Stimulated activated CD4-positive, alpha-beta T cell treated with anti-CD3 and anti-CD28 coated beads, Interleukin-15, amount 100 ng/mL, for 1 hour (primary cell): ENCODE results near the gene DTX1.

ENCODE experiments used
- DNase-seq, 2 donors: peaks; one replicate each; pipeline ENCODE4 v3.0.0-alpha.2; 2020; ENCODE audit warnings: low read depth in 1 of 2, low spot score in 1 of 2

DTX1 gene

DNA sequence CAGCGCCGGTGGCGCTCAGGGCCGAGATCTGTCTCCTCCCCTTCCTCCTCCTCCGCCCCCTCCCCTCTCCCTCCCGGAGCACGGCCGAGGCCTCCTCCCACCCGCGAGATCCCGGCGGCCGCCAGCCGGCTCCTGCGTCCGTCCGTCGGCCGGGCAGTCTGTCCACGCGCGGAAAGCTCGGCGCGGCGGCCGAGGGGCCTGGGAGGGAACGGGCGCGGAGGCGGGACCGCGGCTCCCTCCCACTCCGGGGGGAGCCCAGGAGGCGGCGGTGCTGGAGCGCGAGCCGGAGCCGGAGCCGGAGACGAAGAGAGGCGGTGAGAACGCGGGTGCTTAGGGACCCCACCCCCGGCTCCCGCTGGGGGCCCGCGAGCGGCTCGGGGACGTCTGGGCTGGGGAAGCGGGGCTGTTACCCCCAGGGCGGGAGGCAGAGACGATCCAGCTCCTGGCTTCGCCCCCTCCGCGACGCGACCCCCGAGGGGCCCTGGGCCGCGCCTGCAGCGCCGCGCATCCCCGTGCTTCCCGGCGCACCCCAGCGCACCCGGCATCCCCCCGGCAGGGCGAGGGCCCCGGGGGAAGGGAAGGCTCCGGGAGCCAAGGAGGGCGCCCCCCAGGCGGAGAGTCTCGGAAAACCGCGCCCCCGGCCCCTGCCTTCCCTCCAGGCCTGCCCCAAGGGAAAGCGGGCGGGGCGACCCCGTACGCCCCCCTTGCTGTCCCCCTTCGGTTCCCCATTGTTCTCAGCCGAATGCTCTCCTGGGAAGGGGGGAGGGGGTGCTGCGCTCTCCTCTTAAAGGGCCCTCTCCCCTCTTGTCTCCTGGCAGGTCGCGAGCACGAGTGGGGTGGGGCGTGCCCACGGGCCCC is at the start of gene DTX1:
Gene DTX1 (plus strand): TSS at position 100 of the 858 bp plus-strand sequence. CDS start 1,463 bp downstream, outside the sequence.
- peak in 1 of 2 donors; percentile 22 for DNase-seq

- DNase-seq: no peak
Observed at GRCh38 chr12:113007166-113007565, 49.4 kb upstream of the DTX1 start.

- DNase-seq: no peak
Observed at GRCh38 chr12:113010701-113011100, 45.8 kb upstream of the DTX1 start.

- DNase-seq: no peak
Observed at GRCh38 chr12:113014565-113014964, 42.0 kb upstream of the DTX1 start.

- no peak for DNase-seq
Observed at GRCh38 chr12:113016796-113017195, 39.7 kb upstream of the DTX1 start.

GRCh38 chr12:113019025-113019424 is 37.5 kb upstream of the DTX1 start:
- no peak for DNase-seq

DNA sequence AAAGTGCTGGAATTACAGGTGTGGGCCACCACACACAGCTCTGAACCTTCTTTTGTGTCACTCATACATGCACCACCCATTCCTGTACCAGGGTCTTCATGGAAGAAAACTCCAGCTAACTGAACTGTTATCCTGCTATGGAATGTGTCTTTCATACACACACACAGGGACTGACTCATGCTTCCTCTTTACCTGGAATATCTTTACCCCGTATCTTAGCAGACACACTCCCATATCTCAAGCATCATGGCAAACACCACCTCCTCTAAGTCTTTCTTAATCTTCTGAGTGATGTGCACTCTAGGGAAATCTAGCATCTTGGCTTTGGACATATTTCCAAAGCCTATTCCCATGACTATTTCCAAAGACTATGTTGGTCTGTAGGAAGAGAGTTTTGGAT is 35.0 kb upstream of the DTX1 start:
- DNase-seq: no peak

DNA sequence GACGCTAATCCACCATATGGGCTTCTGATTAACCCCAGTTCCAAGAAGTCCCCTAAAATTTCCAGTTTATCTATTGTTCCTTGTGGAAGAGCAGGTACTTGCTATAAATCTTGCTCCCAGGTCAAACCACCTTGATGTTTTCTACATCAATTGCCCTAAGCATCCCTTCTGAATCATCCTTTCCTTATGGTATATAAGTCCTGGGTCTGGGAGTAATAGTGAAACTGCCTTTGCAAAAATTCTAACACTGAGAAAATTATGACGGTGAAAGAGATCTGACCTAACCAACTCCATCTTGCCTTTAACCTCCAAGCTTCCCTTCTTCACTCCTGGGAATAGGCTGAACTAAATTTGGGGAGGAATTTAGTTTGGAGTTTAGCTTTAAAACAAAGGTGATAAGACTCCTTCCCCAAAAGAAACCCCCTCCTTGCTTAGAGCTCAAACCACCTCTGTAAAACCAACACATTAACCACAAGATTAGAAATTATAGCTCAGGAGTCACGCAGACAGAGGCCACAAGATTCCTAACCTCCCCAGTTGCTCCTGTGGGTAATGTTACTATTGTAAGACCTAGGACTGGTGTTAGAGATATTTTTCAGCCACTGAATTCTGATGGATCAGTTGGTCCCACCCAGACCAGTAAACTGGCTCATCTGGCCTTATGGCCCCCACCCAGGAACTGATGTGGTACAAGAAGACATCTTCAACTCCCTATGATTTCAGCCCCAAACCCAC is 33.8 kb upstream of the DTX1 start:
- no peak for DNase-seq

- DNase-seq: no peak
Observed at GRCh38 chr12:113027726-113028125, 28.8 kb upstream of the DTX1 start.

DNA sequence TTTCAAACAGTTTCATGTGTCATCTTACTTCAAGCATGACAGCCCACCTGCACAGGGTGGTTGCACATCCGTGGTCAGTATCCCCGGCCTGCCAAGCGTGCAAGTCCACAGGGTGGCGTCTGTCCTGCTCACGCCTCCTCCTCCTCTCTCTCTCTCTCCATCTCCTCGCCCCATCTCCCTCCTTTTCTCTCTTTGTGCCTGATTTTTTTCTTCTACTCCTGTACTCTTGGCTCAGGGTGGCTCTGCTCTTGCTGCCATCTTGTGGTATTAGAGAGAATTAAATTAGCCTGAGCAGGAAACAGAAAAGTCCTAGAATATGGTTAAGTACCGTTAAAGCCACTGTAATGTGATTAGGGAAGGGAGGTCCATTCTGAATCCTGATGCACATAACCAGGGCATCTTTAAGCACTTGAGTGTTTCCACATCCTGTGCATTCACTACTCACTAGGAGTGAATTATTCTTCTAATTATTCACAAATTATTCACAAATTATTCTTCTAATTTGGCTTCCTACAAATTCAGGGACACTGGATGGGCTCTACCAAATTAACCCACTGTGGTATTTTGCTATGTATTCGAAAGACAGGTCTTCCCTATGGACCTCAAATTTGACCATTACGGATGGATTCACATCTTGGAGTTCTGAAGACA is 25.5 kb upstream of the DTX1 start:
- no peak for DNase-seq

DNA sequence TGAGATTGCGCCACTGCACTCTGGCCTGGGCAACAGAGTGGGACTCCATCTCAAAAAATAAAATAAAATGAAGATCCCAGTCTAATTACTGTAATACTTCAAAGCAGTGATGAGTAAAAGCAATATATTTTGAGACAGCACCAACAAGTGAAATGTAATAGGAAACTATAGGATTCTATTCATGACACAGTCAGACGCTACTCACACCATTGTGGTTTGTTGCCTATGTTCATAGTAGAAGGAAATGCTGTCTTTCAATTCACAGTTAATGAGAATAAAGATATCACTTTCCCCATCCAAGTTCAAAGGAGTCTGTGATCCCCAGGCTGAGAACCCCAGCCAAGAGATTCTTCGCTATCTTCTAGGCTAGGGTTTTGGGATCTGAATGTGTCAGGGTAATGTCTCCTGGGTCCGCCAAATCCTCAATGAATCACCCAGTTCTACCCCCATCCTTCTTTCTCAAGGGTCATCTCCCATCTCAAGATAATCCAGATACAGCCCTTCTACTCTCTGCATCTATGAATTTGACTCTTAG is 16.6 kb upstream of the DTX1 start:
- no peak for DNase-seq

- DNase-seq: no peak
Observed at GRCh38 chr12:113040722-113041171, 15.8 kb upstream of the DTX1 start.

- DNase-seq: no peak
Observed at GRCh38 chr12:113041560-113041959, 15.0 kb upstream of the DTX1 start.

GRCh38 chr12:113043240-113043639 is 13.3 kb upstream of the DTX1 start:
- DNase-seq: no peak

- no peak for DNase-seq
Observed at GRCh38 chr12:113044516-113044915, 12.0 kb upstream of the DTX1 start.

DNA sequence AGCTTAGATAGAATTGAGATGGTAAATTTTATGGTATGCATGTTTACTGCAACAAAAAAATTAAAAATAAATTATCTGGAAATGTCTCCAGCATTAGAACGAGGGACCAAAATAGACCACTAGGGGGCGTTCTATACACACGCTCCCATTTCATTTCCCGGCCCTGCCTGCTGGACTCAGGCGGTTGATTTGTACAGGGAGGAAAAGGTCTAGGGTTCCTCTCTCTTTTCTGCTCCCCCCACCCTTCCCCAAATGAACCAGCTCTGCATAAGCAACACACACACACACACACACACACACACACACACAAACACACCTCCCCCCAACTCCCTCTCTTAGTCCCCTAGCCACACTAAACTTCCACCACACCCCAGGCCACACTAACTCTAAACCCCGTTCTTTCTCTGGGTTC is 7.8 kb upstream of the DTX1 start:
- peak in 1 of 2 donors; percentile 31 for DNase-seq

DNA sequence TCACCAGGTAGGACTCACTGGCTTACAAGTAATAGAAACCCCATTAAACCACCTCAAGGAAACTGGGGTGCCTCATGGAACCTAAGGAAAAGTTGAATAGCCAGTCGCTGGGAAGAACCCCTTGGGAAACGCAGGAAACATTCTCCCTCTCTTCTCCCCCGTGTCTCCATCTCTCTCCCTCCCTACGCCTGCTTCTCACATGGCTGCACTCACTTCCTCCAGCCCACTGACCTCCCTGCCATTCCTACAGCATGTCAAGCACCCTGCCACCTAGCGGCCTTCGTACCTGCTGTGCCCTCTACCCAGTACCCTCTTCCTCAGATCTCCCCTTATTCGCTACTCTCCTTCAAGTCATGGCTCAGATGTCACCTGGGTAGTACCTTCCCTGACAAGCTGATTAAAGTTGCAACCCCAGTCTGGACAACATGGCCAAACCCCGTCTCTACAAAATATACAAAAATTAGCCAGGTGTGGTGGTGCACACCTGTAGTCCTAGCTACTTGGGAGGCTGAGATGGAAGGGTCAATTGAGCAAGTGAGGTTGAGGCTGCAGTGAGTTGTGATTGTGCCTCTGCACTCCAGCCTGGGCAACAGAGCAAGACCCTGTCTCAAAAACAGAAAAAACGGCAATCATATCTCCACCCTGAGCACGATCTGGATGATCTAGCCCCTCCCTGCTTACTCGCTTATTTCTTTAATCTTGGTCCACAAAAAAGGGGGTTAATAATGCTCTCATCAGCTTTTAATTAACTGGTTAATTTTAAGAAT is 6.4 kb upstream of the DTX1 start:
- DNase-seq: no peak

DNA sequence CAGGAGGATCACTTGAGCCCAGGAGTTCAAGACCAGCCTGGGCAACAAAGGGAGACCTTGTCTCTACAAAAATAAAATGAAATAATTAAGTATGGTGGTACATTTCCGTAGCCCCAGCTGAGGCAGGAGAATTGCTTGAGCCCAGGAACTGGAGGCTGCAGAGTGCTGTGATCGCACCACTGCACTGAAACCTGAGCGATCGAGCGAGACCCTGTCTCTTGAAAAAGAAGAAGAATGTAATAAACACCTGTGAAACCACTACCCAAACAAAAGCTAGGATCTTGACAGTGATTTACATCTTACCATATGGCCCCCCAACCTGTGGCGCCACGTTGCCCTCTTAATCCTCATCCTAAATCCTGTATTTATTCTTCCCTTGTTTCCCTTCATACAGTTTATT is 5.7 kb upstream of the DTX1 start:
- DNase-seq: no peak

DNA sequence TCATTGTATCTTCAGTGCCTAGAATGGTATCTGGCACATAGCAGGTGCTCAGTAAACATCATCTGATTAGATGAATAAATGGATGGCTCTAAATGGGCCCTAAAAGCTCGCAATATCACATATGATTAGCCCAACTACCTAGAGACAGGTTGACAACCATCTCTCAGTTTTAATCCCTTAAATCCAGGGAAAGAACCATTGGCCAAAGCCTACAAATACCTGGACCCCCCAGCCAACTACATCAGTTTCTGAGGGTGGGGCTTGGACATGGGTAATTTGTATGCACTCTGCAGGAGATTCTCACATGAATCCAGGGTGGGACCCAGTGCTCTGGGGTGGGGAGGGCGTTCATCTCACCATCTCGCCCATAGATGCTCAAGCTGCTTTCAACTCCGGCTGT is 4.8 kb upstream of the DTX1 start:
- no peak for DNase-seq

DNA sequence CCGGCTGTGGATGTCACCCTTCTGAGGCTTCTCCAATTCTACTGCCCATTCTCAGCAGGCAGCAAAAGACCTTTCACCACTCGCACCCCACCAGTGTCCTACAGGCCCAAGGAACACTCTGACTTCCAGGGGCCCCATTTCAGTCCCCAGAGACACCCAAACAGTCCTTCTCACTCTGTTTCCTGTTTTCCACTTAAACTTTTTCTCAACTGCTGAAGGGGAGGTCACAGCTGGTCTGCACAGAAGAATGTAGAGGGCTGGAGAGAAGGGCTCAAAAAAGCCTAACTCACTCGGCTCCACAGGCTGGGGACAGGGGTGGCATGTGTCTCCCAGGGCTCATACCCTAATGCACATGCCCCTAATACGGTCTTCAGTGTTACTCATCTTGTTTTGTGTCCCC is 4.2 kb upstream of the DTX1 start:
- DNase-seq: no peak
